ENCODE measurements around the gene TBC1D5.

- TF ChIP-seq CTCF (IDR thresholded peaks at IDR 0.05) (no peak), POLR2AphosphoS5 (IDR thresholded peaks at IDR 0.05; ENCODE audit: insufficient read depth in 1 of 2, low read depth in 1 of 2) (no peak)
Observed at GRCh38 chr3:17156864-17157263, 585.6 kb downstream of the TBC1D5 start.

All from vagina (tissue), 2 donors.